Frontal cortex (tissue), 4 donors: Measurements from ENCODE around the gene ADARB2. TPM values are rescaled to one million over a fixed set of nuclear protein-coding genes. Genes with fewer than 3 reads are reported as not detected.
"Not testable (repeated sequence)": the region's sequence is repeated elsewhere in the genome, so short reads cannot be mapped to it uniquely, and the experiment has no call there.

ENCODE experiments used
- DNase-seq, 2 donors: peaks; one replicate each; pipeline ENCODE4 v3.0.0; 2012; ENCODE audit warnings: low spot score in 2 of 2
- FAIRE-seq: peaks from 2 replicates; lab custom pipeline; 2012; peaks lifted over from hg19 to GRCh38; lab: Jason Lieb, UNC
- total RNA-seq: library from RNA; depleted of rRNA; stranded (reverse); fragments of >200 nt; gene quantifications from one replicate; pipeline ENCODE4 v1.2.3, GENCODE V29; 2014
- donor health status: control.
- donor health status: control.
- donor health status: control.

The ADARB2 gene
- total RNA-seq, 1 donor from 2014 or later, result 3.3 TPM

DNA sequence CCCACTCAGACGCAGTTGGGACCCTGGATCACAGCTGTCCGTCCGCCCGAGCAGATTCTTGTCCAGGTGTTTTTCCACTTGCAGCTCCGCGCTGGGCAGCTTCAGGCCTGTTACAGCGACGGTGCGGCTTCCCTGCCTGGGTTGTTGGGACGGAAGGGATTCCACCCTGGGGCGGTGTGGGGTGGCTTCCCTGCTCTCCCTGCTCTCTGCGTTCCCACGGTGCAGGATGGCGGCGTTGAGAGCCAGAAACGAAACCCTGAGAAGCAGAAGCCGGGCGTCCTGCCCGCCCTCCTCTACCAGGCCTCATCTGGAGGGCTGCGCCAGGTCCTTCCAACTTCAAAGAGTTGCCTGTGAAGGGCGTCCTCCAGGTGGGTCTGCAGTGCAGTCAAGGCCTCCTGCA lies 194.4 kb downstream of the ADARB2 start:
- no peak for DNase-seq

GRCh38 chr10:1540144-1540543 lies 197.2 kb downstream of the ADARB2 start:
- FAIRE-seq, result no peak
- no peak for DNase-seq

More for the DNA sequence above, 194.4 kb downstream of the ADARB2 start:
- no peak for FAIRE-seq

GRCh38 chr10:1539216-1539615 lies 198.1 kb downstream of the ADARB2 start:
- no peak for DNase-seq
- no peak for FAIRE-seq

- FAIRE-seq (no peak), DNase-seq (no peak)
Measured at GRCh38 chr10:1538531-1539061, 198.7 kb downstream of the ADARB2 start.

- no peak for DNase-seq
- no peak for FAIRE-seq
Measured at GRCh38 chr10:1538121-1538520, 199.2 kb downstream of the ADARB2 start.

DNA sequence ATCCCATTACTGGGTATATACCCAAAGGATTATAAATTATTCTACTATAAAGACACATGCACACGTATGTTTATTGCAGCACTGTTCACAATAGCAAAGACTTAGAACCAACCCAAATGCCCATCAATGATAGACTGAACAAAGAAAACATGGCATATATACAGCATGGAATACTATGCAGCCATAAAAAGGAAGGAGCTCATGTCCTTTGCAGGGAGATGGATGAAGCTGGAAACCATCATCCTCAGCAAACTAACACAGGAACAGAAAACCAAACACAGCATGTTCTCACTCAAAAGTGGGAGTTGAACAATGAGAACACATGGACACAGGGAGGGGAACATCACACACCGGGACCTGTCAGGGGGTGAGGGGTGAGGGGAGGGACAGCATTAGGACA lies 199.9 kb downstream of the ADARB2 start:
- not testable (repeated sequence) for DNase-seq, FAIRE-seq

GRCh38 chr10:1536341-1536740 lies 201.0 kb downstream of the ADARB2 start:
- no peak for DNase-seq
- FAIRE-seq, result no peak

DNA sequence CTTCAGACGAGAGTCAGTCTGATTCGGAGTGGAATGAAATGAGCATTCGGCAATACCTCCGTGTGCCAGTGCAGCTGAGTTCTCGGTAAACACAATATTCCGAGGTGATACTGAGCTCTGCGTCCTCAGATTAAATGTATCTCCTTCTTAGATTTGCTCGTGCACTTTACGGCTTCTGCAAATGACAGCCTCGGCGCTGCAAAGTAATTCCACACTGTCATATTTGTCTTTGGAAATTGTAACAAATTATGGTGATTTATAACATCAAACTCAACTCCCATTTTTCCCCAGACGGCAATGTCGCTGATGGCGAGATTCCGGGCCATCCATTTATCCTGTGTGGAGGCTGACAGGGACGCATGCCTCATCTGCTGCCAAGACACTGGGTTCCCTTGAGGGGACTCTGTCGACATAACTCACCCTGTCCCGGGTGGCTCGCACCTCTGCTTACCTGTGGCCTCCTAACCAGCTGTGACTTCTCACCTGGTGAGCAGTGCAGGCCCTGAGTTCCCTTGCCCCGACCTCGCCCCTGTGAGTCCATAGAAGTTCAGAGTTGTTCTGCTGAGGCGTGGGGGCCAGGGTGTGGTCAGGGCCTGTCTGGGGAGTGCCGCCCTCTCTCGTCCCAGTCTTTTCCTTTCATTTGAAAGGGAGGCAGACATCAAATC lies 201.9 kb downstream of the ADARB2 start:
- FAIRE-seq, result no peak
- no peak for DNase-seq

DNA sequence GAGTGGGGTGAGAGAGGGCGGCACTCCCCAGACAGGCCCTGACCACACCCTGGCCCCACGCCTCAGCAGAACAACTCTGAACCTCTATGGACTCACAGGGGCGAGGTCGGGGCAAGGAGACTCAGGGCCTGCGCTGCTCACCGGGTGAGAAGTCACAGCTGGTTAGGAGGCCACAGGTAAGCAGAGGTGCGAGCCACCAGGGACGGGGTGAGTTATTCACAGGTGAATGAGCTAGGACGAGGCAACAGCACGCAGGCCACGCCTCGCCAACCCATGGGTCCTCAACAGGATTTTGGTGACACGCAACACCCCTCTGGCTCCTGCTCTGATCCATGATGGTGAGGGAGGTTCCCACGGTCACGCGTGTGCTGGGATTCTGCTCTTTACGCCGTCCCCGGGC lies 202.5 kb downstream of the ADARB2 start:
- no peak for FAIRE-seq

DNA sequence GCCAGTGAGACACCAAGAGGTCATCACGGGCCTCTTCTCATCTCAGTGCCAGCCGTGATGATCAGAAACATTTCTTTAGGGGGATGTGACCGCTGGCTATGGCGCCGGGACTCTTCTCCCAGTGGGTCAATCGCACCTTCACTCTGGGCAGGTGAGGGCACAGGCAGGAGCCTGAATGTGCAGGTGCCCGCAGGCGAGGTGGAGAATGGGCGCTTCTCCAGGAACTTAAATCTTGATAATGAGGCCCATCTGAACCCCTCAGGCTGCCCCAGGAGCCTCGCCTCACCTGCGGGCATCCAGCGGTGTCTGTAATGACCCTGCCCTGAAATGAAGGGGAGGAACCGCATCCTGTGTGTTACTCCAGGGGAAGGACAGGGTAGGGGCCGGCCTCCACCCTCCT lies 204.7 kb downstream of the ADARB2 start:
- DNase-seq (no peak), FAIRE-seq (no peak)

More for the DNA sequence above, 202.5 kb downstream of the ADARB2 start:
- no peak for DNase-seq

DNA sequence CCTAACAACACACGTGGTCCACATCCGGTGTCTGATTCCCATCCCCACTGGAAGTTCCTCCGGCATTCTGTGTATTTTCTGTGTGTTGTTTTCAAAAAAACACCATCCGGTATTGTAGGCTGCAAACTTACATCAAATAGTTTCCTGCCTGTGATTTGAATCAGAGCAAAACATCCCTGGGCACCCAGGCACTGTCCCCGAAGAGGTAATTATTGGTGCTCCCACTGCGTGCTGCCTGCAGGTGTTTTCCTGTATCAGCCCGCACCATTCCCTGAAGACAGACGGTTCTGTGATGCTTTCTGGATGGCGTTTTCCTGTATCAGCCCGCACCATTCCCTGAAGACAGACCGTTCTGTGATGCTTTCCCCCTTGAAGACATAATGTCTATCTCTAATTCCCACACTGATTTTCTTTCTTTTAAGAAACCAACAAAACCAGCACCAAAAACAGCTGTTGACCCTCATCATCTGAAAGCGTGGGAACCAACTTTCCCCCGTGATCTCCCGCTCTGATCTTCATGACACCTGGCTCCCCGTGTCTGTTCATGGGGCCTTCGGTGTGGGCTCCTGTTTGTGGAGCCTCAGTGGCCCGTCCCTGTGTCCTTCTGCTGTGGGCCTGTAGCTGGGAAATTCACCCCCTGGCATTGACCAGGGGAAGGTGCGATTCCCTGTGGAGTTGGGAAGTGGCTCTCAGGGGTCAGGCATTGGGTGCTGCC lies 205.3 kb downstream of the ADARB2 start:
- FAIRE-seq (no peak), DNase-seq (no peak)

DNA sequence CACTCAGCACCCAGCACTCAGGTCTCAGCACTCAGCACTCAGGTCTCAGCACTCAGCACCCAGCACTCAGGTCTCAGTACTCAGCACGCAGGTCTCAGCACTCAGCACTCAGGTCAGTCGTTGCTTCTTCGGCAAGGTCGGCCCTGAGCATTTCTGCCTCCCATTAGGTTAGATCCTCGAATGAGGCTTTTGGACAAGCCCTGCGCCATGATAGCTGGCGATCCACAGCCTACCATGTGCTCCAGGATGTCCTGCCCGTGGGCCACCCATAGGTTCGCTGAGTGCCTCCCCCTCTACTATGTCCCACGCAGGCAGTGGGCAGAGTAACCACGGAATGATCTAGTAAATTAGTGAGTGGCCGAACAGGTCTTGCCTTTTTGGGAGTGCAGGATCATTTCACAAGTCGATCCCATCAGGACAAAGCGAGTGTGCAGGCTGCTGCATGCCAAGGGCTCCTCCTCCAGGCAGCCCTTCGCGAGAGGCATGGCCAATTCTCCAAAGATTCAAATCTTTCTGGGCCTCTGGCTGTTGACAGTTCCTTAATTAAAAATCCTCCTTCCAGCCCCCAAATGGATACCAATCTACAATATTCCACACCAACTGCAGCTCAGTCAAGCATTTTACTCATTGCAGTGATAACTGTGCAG lies 206.3 kb downstream of the ADARB2 start:
- FAIRE-seq (no peak), DNase-seq (no peak)

GRCh38 chr10:1529806-1530413 lies 207.4 kb downstream of the ADARB2 start:
- DNase-seq (no peak), FAIRE-seq (no peak)

- FAIRE-seq (no peak), DNase-seq (no peak)
Measured at GRCh38 chr10:1527951-1528350, 209.4 kb downstream of the ADARB2 start.

GRCh38 chr10:1526436-1527055 lies 210.8 kb downstream of the ADARB2 start:
- no peak for FAIRE-seq

GRCh38 chr10:1525354-1526162 lies 211.8 kb downstream of the ADARB2 start:
- DNase-seq, result no peak
- FAIRE-seq, result no peak

More at GRCh38 chr10:1526436-1527055, 210.8 kb downstream of the ADARB2 start:
- no peak for DNase-seq

- DNase-seq (no peak), FAIRE-seq (no peak)
Measured at GRCh38 chr10:1524540-1524939, 212.8 kb downstream of the ADARB2 start.

GRCh38 chr10:1523221-1523620 lies 214.1 kb downstream of the ADARB2 start:
- DNase-seq, result no peak
- FAIRE-seq, result no peak

- DNase-seq (no peak), FAIRE-seq (no peak)
Measured at GRCh38 chr10:1522237-1522636, 215.1 kb downstream of the ADARB2 start.
